ENCODE measurements around the gene MRPL38. TPM values are rescaled to one million over a fixed set of nuclear protein-coding genes. Genes with fewer than 3 reads are reported as not detected.

MRPL38 gene
- total RNA-seq, 2 donors from 2014 or later, result 40.3 to 85.6 TPM

DNA sequence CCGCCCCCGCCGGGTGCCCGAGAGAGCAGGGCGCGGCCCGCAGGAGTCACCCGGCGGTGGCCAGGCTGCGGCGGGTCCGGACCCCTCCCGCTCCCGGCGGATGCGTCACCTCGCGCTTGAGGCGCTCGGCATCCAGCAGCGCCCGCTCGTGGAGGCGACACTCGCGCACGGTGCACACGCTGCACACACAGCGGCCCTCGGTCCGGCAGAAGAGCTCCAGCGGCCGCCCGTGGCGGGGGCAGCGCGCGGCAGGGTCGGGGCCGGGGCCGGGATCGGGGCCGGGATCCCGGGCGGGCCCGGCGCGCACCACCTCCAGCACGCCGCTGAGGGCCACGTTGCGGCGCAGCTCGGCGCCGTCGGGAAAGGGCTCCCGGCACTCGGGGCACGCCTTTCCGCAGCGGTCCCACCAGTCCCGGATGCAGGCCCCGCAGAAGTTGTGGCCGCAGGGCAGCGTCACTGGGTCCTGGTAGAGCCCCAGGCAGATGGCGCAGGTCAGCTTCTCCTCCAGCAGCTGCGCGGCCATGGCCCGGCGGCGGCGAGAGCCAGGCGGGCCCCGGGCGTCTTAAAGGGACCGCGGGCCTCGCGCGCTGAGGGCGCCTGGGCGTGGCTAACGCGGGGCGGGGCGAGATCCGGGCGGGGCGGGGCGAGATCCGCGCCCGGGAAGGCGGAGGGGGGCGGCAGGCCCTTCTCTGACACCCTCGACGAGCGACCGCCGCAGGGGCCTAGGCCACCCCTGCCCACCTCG lies 8.1 kb downstream of the MRPL38 start, which contains the start of gene TRIM65:
Gene TRIM65, minus strand, starts transcription at position 537 of the 745 bp plus-strand sequence. Its CDS starts 14 bp downstream, at position 523.
- WGBS, result 2% methylated on average over 65 of the region's 102 CpGs
- H3K27ac ChIP-seq, result peak within 1 kb of the TSS; percentile 81 to 92
- TF ChIP-seq POLR2AphosphoS5 (IDR thresholded peaks at IDR 0.05) (no peak), POLR2A (IDR thresholded peaks at IDR 0.05) (peak; percentile 74)
- TF ChIP-seq, protein P1, sequence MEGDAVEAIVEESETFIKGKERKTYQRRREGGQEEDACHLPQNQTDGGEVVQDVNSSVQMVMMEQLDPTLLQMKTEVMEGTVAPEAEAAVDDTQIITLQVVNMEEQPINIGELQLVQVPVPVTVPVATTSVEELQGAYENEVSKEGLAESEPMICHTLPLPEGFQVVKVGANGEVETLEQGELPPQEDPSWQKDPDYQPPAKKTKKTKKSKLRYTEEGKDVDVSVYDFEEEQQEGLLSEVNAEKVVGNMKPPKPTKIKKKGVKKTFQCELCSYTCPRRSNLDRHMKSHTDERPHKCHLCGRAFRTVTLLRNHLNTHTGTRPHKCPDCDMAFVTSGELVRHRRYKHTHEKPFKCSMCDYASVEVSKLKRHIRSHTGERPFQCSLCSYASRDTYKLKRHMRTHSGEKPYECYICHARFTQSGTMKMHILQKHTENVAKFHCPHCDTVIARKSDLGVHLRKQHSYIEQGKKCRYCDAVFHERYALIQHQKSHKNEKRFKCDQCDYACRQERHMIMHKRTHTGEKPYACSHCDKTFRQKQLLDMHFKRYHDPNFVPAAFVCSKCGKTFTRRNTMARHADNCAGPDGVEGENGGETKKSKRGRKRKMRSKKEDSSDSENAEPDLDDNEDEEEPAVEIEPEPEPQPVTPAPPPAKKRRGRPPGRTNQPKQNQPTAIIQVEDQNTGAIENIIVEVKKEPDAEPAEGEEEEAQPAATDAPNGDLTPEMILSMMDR (IDR thresholded peaks at IDR 0.05), result peak in 3 of 4 experiments; percentile 44 to 62 (median 54)
- no peaks in the 10 kb centered on the region for H3K9me3 ChIP-seq
- peaks cover 2% of the 10 kb centered on the region for H3K4me1 ChIP-seq (replicated peaks)
- intact Hi-C loops (cut with DNase I), result loop anchor here (2.0 to 5.0 kb wide), 2 partner anchors 40 to 109 kb away; no protein-coding TSS in a partner anchor
- H3K27me3 ChIP-seq (replicated peaks; ENCODE audit: insufficient read depth), result no peaks in the 10 kb centered on the region
- H3K4me3 ChIP-seq, result peak within 1 kb of the TSS; percentile 77 to 80
- H3K36me3 ChIP-seq, result peaks cover 5 to 10% of the 10 kb centered on the region in 2 donors
- DNase-seq (ENCODE audit: low spot score), result peak; percentile 81

GRCh38 chr17:75895370-75896155 lies 9.1 kb downstream of the MRPL38 start:
- TF ChIP-seq, protein P1 (IDR thresholded peaks at IDR 0.05), result peak in 1 of 4 experiments; percentile 15
- TF ChIP-seq POLR2A (IDR thresholded peaks at IDR 0.05), result no peak
- DNase-seq (ENCODE audit: low spot score), result no peak
- peaks cover 0 to 10% of the 10 kb centered on the region in 2 donors for H3K36me3 ChIP-seq
- 27% methylated on average over 28 of the region's 28 CpGs for WGBS
- peak overlapping the region; percentile 77 to 80 for H3K4me3 ChIP-seq
- peaks cover 2% of the 10 kb centered on the region for H3K4me1 ChIP-seq (replicated peaks)
- H3K9me3 ChIP-seq, result no peaks in the 10 kb centered on the region
- intact Hi-C loops (cut with DNase I), result loop anchor here (2.0 to 5.0 kb wide), 2 partner anchors 39 to 108 kb away; no protein-coding TSS in a partner anchor
- H3K27me3 ChIP-seq (replicated peaks; ENCODE audit: insufficient read depth), result no peaks in the 10 kb centered on the region
- H3K27ac ChIP-seq, result peak overlapping the region; percentile 81 to 92

- Histone ChIP-seq H3K36me3 (peaks cover 0 to 10% of the 10 kb centered on the region in 2 donors), H3K27ac (no peak overlapping the region), H3K4me3 (no peak overlapping the region), H3K9me3 (no peaks in the 10 kb centered on the region), H3K4me1 (replicated peaks) (peaks cover 2% of the 10 kb centered on the region), H3K27me3 (replicated peaks; ENCODE audit: insufficient read depth) (no peaks in the 10 kb centered on the region)
- DNase-seq (ENCODE audit: low spot score), result no peak
- WGBS, result 81% methylated on average over 22 of the region's 22 CpGs
- intact Hi-C loops (cut with DNase I), result loop anchor here (5.0 kb wide), 1 partner anchor 132 kb away; no protein-coding TSS in a partner anchor
- no peak for TF ChIP-seq POLR2AphosphoS5 (IDR thresholded peaks at IDR 0.05)
These were observed 10.5 kb downstream of the MRPL38 start for GRCh38 chr17:75894049-75894733.

DNA sequence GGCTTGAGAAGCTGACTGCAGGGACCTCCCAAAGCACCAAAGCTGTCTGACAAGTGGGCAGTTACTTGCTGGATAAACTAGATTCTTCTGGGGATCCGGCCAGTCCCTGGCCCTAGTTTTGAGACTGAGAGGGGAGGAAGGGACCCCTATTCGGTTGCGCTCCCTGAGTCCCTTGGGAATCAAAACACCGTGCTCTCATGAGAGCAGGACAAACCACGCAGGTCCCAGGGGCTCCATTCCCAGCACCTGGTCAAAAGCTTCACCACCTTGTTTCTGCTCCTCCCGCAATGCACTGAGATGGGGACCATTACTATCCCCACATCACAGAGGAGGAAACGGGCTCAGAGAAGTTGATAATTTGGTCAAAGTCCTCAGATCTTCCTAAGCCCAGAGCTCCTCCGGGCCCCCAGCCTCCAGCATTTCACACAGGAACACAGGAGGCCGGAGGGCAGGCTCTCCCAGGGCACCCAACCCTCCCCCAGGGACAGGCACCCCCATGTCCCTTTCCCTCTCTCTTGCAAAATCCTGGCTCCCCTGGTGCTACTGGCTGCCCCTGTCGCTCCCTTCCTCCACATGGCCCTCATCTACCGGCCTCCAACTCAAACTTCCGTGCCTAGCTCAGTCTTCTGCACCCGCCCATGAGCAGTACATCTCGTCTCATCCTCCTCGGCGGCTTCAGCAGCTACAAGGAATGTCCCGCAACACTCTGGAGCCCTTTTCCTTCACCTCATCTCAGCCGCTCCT lies 11.2 kb downstream of the MRPL38 start:
- H3K9me3 ChIP-seq, result no peaks in the 10 kb centered on the region
- WGBS, result 88% methylated on average over 18 of the region's 18 CpGs
- intact Hi-C loops (cut with DNase I), result loop anchor here (5.0 kb wide), 1 partner anchor 131 kb away; no protein-coding TSS in a partner anchor
- TF ChIP-seq POLR2AphosphoS5 (IDR thresholded peaks at IDR 0.05), result no peak
- TF ChIP-seq POLR2A (IDR thresholded peaks at IDR 0.05), result no peak
- TF ChIP-seq, protein P1 (IDR thresholded peaks at IDR 0.05), result no peak
- H3K27ac ChIP-seq, result no peak overlapping the region
- H3K4me3 ChIP-seq, result no peak overlapping the region
- peaks cover 2% of the 10 kb centered on the region for H3K4me1 ChIP-seq (replicated peaks)
- peaks cover 0 to 3% of the 10 kb centered on the region in 2 donors for H3K36me3 ChIP-seq
- no peak for DNase-seq (ENCODE audit: low spot score)
- H3K27me3 ChIP-seq (replicated peaks; ENCODE audit: insufficient read depth), result no peaks in the 10 kb centered on the region
